Measurements from ENCODE around the gene OR5W2. TPM values are rescaled to one million over a fixed set of nuclear protein-coding genes. Genes with fewer than 3 reads are reported as not detected.

Gene OR5W2
- total RNA-seq (2021; ENCODE audit: unreplicated experiment), result not detected
- polyA plus RNA-seq (2012; ENCODE audit: insufficient read length), result not detected
- not detected for Bru-seq, nascent RNA
- BruChase-seq, experiment 1, labeled RNA remaining after a 2-hour chase, result not detected
- BruChase-seq, experiment 2, labeled RNA remaining after a 6-hour chase, result not detected
- long read RNA-seq, result 0 reads

GRCh38 chr11:55914482-55914881 is at the start of gene OR5W2:
Gene OR5W2, minus strand, starts transcription at chr11:55914582. Its CDS starts 0 bp downstream, at chr11:55914582.
- DNase-seq (ENCODE audit: low read depth, low spot score), result no peak
- ChIA-PET POLR2A (no interaction called here), CTCF (no interaction called here)
- ATAC-seq, result no peak
- in situ Hi-C loops (cut with HindIII; ENCODE audit: low pct_unique_long_range_greater_than_20kb, low sequenced_read_pairs) (no loop called here), intact Hi-C loops (cut with micrococcal nuclease; ENCODE audit: unreplicated experiment) (no loop called here)
- Histone ChIP-seq H3K27ac (ENCODE audit: low read length) (no peak within 1 kb of the TSS), H3K4me1 (ENCODE audit: control insufficient read depth, insufficient read depth, low read length) (no peaks in the 10 kb centered on the region), H3K36me3 (ENCODE audit: control insufficient read depth, insufficient read depth, low read length) (no peaks in the 10 kb centered on the region), H3K9me3 (ENCODE audit: control insufficient read depth, insufficient read depth, low read depth, low read length) (no peaks in the 10 kb centered on the region), H3K27me3 (ENCODE audit: control insufficient read depth, insufficient read depth, low read length) (no peaks in the 10 kb centered on the region), H3K4me3 (ENCODE audit: low read depth in 2 of 2, low read length in 2 of 2) (no peak within 1 kb of the TSS)
- no TSS peak for BruUV-seq (replicated peaks)
- TF ChIP-seq, protein P1, sequence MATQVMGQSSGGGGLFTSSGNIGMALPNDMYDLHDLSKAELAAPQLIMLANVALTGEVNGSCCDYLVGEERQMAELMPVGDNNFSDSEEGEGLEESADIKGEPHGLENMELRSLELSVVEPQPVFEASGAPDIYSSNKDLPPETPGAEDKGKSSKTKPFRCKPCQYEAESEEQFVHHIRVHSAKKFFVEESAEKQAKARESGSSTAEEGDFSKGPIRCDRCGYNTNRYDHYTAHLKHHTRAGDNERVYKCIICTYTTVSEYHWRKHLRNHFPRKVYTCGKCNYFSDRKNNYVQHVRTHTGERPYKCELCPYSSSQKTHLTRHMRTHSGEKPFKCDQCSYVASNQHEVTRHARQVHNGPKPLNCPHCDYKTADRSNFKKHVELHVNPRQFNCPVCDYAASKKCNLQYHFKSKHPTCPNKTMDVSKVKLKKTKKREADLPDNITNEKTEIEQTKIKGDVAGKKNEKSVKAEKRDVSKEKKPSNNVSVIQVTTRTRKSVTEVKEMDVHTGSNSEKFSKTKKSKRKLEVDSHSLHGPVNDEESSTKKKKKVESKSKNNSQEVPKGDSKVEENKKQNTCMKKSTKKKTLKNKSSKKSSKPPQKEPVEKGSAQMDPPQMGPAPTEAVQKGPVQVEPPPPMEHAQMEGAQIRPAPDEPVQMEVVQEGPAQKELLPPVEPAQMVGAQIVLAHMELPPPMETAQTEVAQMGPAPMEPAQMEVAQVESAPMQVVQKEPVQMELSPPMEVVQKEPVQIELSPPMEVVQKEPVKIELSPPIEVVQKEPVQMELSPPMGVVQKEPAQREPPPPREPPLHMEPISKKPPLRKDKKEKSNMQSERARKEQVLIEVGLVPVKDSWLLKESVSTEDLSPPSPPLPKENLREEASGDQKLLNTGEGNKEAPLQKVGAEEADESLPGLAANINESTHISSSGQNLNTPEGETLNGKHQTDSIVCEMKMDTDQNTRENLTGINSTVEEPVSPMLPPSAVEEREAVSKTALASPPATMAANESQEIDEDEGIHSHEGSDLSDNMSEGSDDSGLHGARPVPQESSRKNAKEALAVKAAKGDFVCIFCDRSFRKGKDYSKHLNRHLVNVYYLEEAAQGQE (IDR thresholded peaks at IDR 0.05; ENCODE audit: insufficient read depth in 1 of 2, low read depth in 2 of 2, low read length in 1 of 2), result no peak
- TF ChIP-seq TCF7L2 (IDR thresholded peaks at IDR 0.05; ENCODE audit: low read depth, low read length) (no peak), SIN3A (IDR thresholded peaks at IDR 0.05; ENCODE audit: borderline replicate concordance, insufficient read depth, low read depth, low read length) (no peak), POLR2AphosphoS5 (IDR thresholded peaks at IDR 0.05; ENCODE audit: low read depth, low read length) (no peak)
- TF ChIP-seq, protein P2, sequence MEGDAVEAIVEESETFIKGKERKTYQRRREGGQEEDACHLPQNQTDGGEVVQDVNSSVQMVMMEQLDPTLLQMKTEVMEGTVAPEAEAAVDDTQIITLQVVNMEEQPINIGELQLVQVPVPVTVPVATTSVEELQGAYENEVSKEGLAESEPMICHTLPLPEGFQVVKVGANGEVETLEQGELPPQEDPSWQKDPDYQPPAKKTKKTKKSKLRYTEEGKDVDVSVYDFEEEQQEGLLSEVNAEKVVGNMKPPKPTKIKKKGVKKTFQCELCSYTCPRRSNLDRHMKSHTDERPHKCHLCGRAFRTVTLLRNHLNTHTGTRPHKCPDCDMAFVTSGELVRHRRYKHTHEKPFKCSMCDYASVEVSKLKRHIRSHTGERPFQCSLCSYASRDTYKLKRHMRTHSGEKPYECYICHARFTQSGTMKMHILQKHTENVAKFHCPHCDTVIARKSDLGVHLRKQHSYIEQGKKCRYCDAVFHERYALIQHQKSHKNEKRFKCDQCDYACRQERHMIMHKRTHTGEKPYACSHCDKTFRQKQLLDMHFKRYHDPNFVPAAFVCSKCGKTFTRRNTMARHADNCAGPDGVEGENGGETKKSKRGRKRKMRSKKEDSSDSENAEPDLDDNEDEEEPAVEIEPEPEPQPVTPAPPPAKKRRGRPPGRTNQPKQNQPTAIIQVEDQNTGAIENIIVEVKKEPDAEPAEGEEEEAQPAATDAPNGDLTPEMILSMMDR (IDR thresholded peaks at IDR 0.05), result no peak

DNA sequence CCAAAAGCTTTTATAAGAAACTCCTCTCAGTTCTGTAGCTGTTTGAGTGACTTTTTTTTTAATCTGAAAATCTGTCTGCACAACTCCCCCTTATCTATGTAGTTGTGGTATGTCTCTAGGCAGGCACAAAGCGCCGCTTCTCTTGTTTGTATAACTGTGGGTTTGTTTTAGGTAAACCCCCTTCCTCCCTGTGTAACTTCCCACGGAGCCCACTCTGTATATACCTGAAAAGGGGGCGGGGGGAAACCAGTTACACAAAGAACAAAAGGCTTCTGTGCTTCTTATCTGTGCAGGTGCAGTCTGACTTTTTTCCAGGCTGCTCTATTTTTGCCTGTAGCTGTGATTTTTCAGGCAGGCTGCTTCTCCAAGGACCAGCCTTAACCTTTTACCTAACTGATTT is 42.1 kb upstream of the OR5W2 start:
- BruUV-seq (replicated peaks), result no TSS peak
- ATAC-seq (no peak), DNase-seq (ENCODE audit: low read depth, low spot score) (no peak)
- Histone ChIP-seq H3K4me3 (ENCODE audit: low read depth in 2 of 2, low read length in 2 of 2) (no peak overlapping the region), H3K4me1 (ENCODE audit: control insufficient read depth, insufficient read depth, low read length) (no peaks in the 10 kb centered on the region), H3K27me3 (ENCODE audit: control insufficient read depth, insufficient read depth, low read length) (no peaks in the 10 kb centered on the region), H3K9me3 (ENCODE audit: control insufficient read depth, insufficient read depth, low read depth, low read length) (no peaks in the 10 kb centered on the region), H3K27ac (ENCODE audit: low read length) (no peak overlapping the region), H3K36me3 (ENCODE audit: control insufficient read depth, insufficient read depth, low read length) (no peaks in the 10 kb centered on the region)
- in situ Hi-C loops (cut with HindIII; ENCODE audit: low pct_unique_long_range_greater_than_20kb, low sequenced_read_pairs) (no loop called here), intact Hi-C loops (cut with micrococcal nuclease; ENCODE audit: unreplicated experiment) (no loop called here)
- CTCF ChIA-PET, result no interaction called here
- TF ChIP-seq POLR2AphosphoS5 (IDR thresholded peaks at IDR 0.05; ENCODE audit: low read depth, low read length), result no peak
- TF ChIP-seq, protein P2 (IDR thresholded peaks at IDR 0.05), result no peak
- TF ChIP-seq TCF7L2 (IDR thresholded peaks at IDR 0.05; ENCODE audit: low read depth, low read length), result no peak
- TF ChIP-seq, protein P1 (IDR thresholded peaks at IDR 0.05; ENCODE audit: insufficient read depth in 1 of 2, low read depth in 2 of 2, low read length in 1 of 2), result no peak
- no peak for TF ChIP-seq SIN3A (IDR thresholded peaks at IDR 0.05; ENCODE audit: borderline replicate concordance, insufficient read depth, low read depth, low read length)
- POLR2A ChIA-PET, result no interaction called here

Measured in Panc1 (cell line).